T-cell (primary cell): ENCODE data around the gene CYP27B1. TPM values are rescaled to one million over a fixed set of nuclear protein-coding genes. Genes with fewer than 3 reads are reported as not detected.
"Not testable (repeated sequence)": the region's sequence is repeated elsewhere in the genome, so short reads cannot be mapped to it uniquely, and the experiment has no call there.

Experiments used
- ATAC-seq, 4 experiments: fragments of 200-7000 bp in 3 of 4; fragments of 150-1000 bp in 1 of 4; cut with Tn5 transposase; replicated peaks in 1 of 4; 1 replicate in 3 of 4; 2 replicates in 1 of 4; pipeline ENCODE4 v1.10.0; 2021; ENCODE audit warnings: moderate library complexity in 3 of 4, mild to moderate bottlenecking in 2 of 4, moderate number of reproducible peaks in 1 of 4
- CTCF ChIA-PET, 2 donors: fragments of 300-600 bp; sonication (Branson Sonifier 250); formaldehyde crosslinking; loops; one replicate each; lab custom pipeline; 2022; ENCODE audit warnings: antibody characterized with exemption in 2 of 2; lab: Charles Lee
- POLR2A ChIA-PET, 2 donors: fragments of 300-600 bp; sonication (Branson Sonifier 250); formaldehyde crosslinking; loops; one replicate each; lab custom pipeline; 2022; ENCODE audit warnings: antibody characterized with exemption in 2 of 2; lab: Charles Lee
- DNase-seq, 35 experiments: peaks; one replicate each; pipeline versions ENCODE4 v3.0.0 to v3.0.0-alpha.2; 2013 to 2023
- H3K27ac ChIP-seq: one replicate; pipeline ENCODE4 v1.5.1; 2013; ENCODE audit warnings: low read length
- H3K27me3 ChIP-seq, 2 experiments: replicated peaks in 1 of 2; 1 replicate in 1 of 2; 2 replicates in 1 of 2; pipeline versions ENCODE4 v1.6.1 to v1.7.0; 2013; ENCODE audit warnings: low read length in 1 of 2, mixed read lengths in 1 of 2; ENCODE audit not compliant: control insufficient read depth in 2 of 2, insufficient read depth in 2 of 2; ENCODE audit errors: extremely low read depth in 1 of 2
- H3K36me3 ChIP-seq, 2 donors: 1 replicate in 1 of 2; 2 replicates in 1 of 2; pipeline versions ENCODE4 v1.6.1 to v1.7.0; 2013; ENCODE audit warnings: low read length in 1 of 2; ENCODE audit not compliant: control insufficient read depth in 2 of 2, insufficient read depth in 1 of 2; ENCODE audit errors: extremely low read depth in 1 of 2
- H3K4me1 ChIP-seq, 2 experiments: 1 replicate in 1 of 2; 2 replicates in 1 of 2; pipeline versions ENCODE4 v1.6.1 to v1.7.0; 2013; ENCODE audit warnings: low read length in 2 of 2, mixed read lengths in 1 of 2; ENCODE audit not compliant: insufficient read depth in 2 of 2, control insufficient read depth in 1 of 2; ENCODE audit errors: extremely low read depth in 1 of 2
- H3K4me3 ChIP-seq, 2 donors: 1 replicate in 1 of 2; 2 replicates in 1 of 2; pipeline versions ENCODE4 v1.5.1 to v1.7.0; 2013; ENCODE audit warnings: mild to moderate bottlenecking in 2 of 2, low read length in 1 of 2, moderate library complexity in 1 of 2; ENCODE audit not compliant: control insufficient read depth in 1 of 2; ENCODE audit errors: extremely low read depth in 1 of 2
- H3K9me3 ChIP-seq: 2 replicates; pipeline ENCODE4 v1.7.0; 2013
- H3K27ac Mint-ChIP-seq, 2 donors: one replicate each; pipeline ENCODE4 v1.8.0; 2020 to 2021; ENCODE audit warnings: mild to moderate bottlenecking in 2 of 2, mixed read lengths in 2 of 2
- H3K27me3 Mint-ChIP-seq, 2 donors: one replicate each; pipeline ENCODE4 v1.8.0; 2021 to 2022; ENCODE audit warnings: mixed read lengths in 2 of 2
- H3K36me3 Mint-ChIP-seq: one replicate; pipeline ENCODE4 v1.8.0; 2021; ENCODE audit warnings: mixed read lengths
- H3K4me1 Mint-ChIP-seq, 3 donors: one replicate each; pipeline ENCODE4 v1.8.0; 2020 to 2022; ENCODE audit warnings: mixed read lengths in 3 of 3, mild to moderate bottlenecking in 1 of 3
- H3K4me3 Mint-ChIP-seq, 3 donors: one replicate each; pipeline ENCODE4 v1.8.0; 2020 to 2022; ENCODE audit warnings: mild to moderate bottlenecking in 3 of 3, mixed read lengths in 3 of 3, moderate library complexity in 3 of 3
- H3K9me3 Mint-ChIP-seq, 3 donors: one replicate each; pipeline ENCODE4 v1.8.0; 2020 to 2022; ENCODE audit warnings: mixed read lengths in 3 of 3
- WGBS: methylation state at CpG from one replicate; pipeline ENCODE4 v1.1.5; 2013; ENCODE audit warnings: missing lambda C conversion rate; ENCODE audit not compliant: insufficient coverage; 5-methylcytosine and 5-hydroxymethylcytosine counted together
- total RNA-seq, 35 experiments: library from RNA in 6 of 35; stranded (reverse) in 6 of 35; fragments of 120-200 nt in 1 of 35; gene quantifications; one replicate each; pipeline versions ENCODE4 v1.2.1 to v1.2.4 and lab custom pipeline; 2013 to 2026

The CYP27B1 gene
- total RNA-seq, 5 donors from 2014 or later (not counting 1 experiment from before 2014, with no cell fraction given): 0.76 to 2.1 (median 1.2) TPM

DNA sequence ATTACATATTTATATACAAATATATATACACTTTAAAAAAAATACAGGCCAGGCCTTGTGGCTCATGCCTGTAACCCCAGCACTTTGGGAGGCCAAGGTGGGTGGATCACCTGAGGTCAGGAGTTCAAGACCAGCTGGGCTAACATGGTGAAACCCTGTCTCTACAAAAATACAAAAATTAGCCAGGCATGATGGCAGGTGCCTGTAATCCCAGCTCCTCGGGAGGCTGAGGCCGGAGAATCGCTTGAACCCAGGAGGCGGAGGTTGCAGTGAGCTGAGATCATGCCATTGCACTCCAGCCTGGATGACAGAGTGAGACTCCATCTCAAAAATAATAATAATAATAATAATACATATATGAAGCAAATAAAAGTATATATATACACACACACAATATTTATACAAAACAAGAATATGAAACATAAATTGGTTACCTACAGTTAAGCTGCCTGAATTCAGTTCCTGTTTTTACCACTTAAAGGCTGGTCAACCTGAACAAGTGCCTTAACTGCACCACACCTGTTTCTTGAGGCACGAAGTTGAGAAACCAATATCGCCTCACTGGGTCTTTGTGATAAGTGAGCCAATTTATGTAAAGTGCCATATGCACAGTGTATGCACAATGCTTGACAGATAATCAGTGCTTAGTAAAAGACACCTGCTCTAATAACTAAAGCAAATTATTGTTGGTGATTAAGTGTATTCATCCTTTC, 51.7 kb downstream of the CYP27B1 start:
- peaks cover 40% of the 10 kb centered on the region for H3K36me3 Mint-ChIP-seq
- ATAC-seq, H3K27ac Mint-ChIP-seq, H3K4me1 ChIP-seq, H3K27me3 Mint-ChIP-seq, H3K9me3 Mint-ChIP-seq, H3K4me3 ChIP-seq, H3K27me3 ChIP-seq, DNase-seq, H3K4me1 Mint-ChIP-seq, POLR2A ChIA-PET, H3K4me3 Mint-ChIP-seq, H3K27ac ChIP-seq, H3K9me3 ChIP-seq, CTCF ChIA-PET: not testable (repeated sequence)
- peaks cover 15 to 70% of the 10 kb centered on the region in 2 donors for H3K36me3 ChIP-seq
- WGBS: 92% methylated on average over 2 of the region's 6 CpGs

DNA sequence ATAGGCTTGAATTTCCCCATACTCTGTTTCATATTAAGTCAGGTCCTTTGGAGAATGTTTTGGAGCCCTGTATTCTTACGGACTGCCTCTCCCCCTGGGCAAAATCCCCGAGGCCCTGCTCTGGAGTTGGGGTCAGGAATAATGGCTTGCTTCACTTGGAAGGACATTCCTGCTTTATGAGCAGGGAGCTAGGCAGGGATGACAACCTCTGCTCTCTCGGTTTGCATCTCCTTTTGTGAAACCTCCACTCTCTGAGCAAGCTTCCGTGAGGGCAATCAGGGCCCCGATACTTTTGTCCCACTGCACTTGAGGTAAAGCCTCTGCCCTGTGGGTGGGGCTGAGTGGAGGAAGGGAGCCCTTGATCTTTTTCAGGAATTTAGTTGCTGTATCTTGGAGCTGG, 53.7 kb downstream of the CYP27B1 start:
- Mint-ChIP-seq H3K4me3 (no peak overlapping the region), H3K4me1 (peaks cover 0 to 4% (median 2%) of the 10 kb centered on the region in 3 donors), H3K36me3 (peaks cover 37% of the 10 kb centered on the region), H3K9me3 (no peaks in the 10 kb centered on the region), H3K27me3 (no peaks in the 10 kb centered on the region), H3K27ac (no peak overlapping the region)
- Histone ChIP-seq H3K27me3 (no peaks in the 10 kb centered on the region), H3K9me3 (no peaks in the 10 kb centered on the region), H3K36me3 (peaks cover 8 to 52% of the 10 kb centered on the region in 2 donors), H3K27ac (no peak overlapping the region), H3K4me1 (no peaks in the 10 kb centered on the region), H3K4me3 (no peak overlapping the region)
- ChIA-PET POLR2A (no interaction called here), CTCF (interaction anchor here in 1 of 2 donors (0.7 kb wide), 1 partner anchor 1947 kb away, joined by 5 read pairs; no protein-coding TSS in a partner anchor)
- no peak for ATAC-seq
- DNase-seq: no peak
- WGBS: no CpG with 5 or more reads among the region's 5 CpGs

DNA sequence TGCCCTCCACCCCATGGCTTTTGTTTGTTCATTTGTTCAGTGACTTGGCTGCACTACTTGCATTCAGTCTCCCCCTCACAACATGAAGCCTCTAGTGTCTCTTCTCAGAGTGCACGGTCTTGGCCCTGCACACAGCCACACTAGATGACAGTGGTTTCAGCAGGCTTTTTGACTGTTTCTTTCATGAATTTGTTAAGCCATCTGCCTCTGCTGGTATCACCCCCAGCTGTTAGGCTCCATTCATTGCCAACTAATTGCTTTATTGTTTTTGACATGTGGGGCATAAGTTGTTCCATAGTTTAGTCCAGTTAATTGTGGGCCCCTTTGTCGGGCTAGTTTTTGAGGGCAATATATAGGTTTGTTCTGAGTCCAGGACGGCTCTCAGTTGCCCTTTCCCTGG, 54.2 kb downstream of the CYP27B1 start:
- Mint-ChIP-seq H3K36me3 (peaks cover 33% of the 10 kb centered on the region), H3K27ac (no peak overlapping the region), H3K4me3 (no peak overlapping the region), H3K27me3 (no peaks in the 10 kb centered on the region), H3K4me1 (peaks cover 0 to 4% (median 2%) of the 10 kb centered on the region in 3 donors), H3K9me3 (no peaks in the 10 kb centered on the region)
- DNase-seq (peak in 1 of 35 experiments; percentile 3), ATAC-seq (no peak)
- Histone ChIP-seq H3K4me3 (no peak overlapping the region), H3K27me3 (no peaks in the 10 kb centered on the region), H3K4me1 (no peaks in the 10 kb centered on the region), H3K36me3 (peaks cover 4 to 47% of the 10 kb centered on the region in 2 donors), H3K9me3 (no peaks in the 10 kb centered on the region), H3K27ac (no peak overlapping the region)
- ChIA-PET CTCF (no interaction called here), POLR2A (no interaction called here)
- WGBS: 100% methylated on average over 2 of the region's 3 CpGs

Other genes with a start within 250 kb of the CYP27B1 start
- gene DDIT3, start 246.6 kb downstream of the CYP27B1 start, total RNA-seq: 10 to 100 TPM; 34.5 to 93.5 (median 40.7) TPM
- gene MBD6, start 244.3 kb downstream of the CYP27B1 start, total RNA-seq: 100 to 1,000 TPM; 109 to 122 (median 114) TPM
- gene DCTN2, start 219.9 kb downstream of the CYP27B1 start, total RNA-seq: 10 to 100 TPM; 60.1 to 81.9 (median 71.5) TPM
- gene KIF5A, start 217.0 kb downstream of the CYP27B1 start, total RNA-seq: 1 to 10 TPM in 2 of 5 donors, under 1 TPM in 3; 0.83 to 1.8 (median 0.92) TPM
- gene PIP4K2C, start 175.9 kb downstream of the CYP27B1 start, total RNA-seq: 10 to 100 TPM; 21.7 to 30.9 (median 27.9) TPM
- 10 to 100 TPM; 27.1 to 37.2 (median 30.4) TPM for gene DTX3, start 162.3 kb downstream of the CYP27B1 start, total RNA-seq
- gene ARHGEF25, start 155.6 kb downstream of the CYP27B1 start, total RNA-seq: 1 to 10 TPM in 1 of 5 donors, under 1 TPM in 4; 0.67 to 1.4 (median 0.84) TPM
- gene B4GALNT1, start 133.9 kb downstream of the CYP27B1 start, total RNA-seq: under 1 TPM in 3 of 5 donors, not detected in 2; 0.16 to 0.54 (median 0.26) TPM
- 100 to 1,000 TPM; 135 to 181 (median 164) TPM for gene OS9, start 72.9 kb downstream of the CYP27B1 start, total RNA-seq
- 10 to 100 TPM; 43.2 to 74.6 (median 66.4) TPM for gene AGAP2, start 28.3 kb downstream of the CYP27B1 start, total RNA-seq
- gene TSPAN31, start 22.0 kb downstream of the CYP27B1 start, total RNA-seq: 10 to 100 TPM; 12.8 to 25.6 (median 15.5) TPM
- 10 to 100 TPM; 24.1 to 53.9 (median 46.2) TPM for gene CDK4, start 14.8 kb downstream of the CYP27B1 start, total RNA-seq
- gene MARCHF9, start 12.0 kb downstream of the CYP27B1 start, total RNA-seq: 10 to 100 TPM; 45.4 to 72.9 (median 71.7) TPM
- gene METTL1, start 5.0 kb upstream of the CYP27B1 start, total RNA-seq: 10 to 100 TPM; 10.3 to 17.4 (median 14.5) TPM
- 1 to 10 TPM; 2.4 to 5.1 (median 3.4) TPM for gene EEF1AKMT3, start 5.5 kb upstream of the CYP27B1 start, total RNA-seq
- gene TSFM, start 15.7 kb upstream of the CYP27B1 start, total RNA-seq: 10 to 100 TPM; 15.5 to 21.5 (median 20.2) TPM
- gene AVIL, start 51.7 kb upstream of the CYP27B1 start, total RNA-seq: 10 to 100 TPM in 1 of 5 donors, 1 to 10 TPM in 4; 2.2 to 12.3 (median 8.9) TPM
- gene CTDSP2, start 79.7 kb upstream of the CYP27B1 start, total RNA-seq: 100 to 1,000 TPM; 132 to 246 (median 234) TPM
- 1 to 10 TPM; 3.1 to 9.7 (median 7.7) TPM for gene ATP23, start 174.5 kb upstream of the CYP27B1 start, total RNA-seq